H9 (cell line): Measurements from ENCODE around the gene TP73. TPM values are rescaled to one million over a fixed set of nuclear protein-coding genes. Genes with fewer than 3 reads are reported as not detected.

Experiments used
- DNase-seq: peaks from one replicate; pipeline ENCODE4 v3.0.0-alpha.2; 2017
- H2AFZ ChIP-seq: one replicate; pipeline ENCODE4 v1.6.1; 2013; ENCODE audit warnings: mild to moderate bottlenecking, low read length, control low read depth, moderate library complexity
- H2AK5ac ChIP-seq: 2 replicates; pipeline ENCODE4 v1.6.1; 2013; ENCODE audit warnings: low read length, control low read depth, mixed read lengths; ENCODE audit not compliant: insufficient read length
- H2BK120ac ChIP-seq: one replicate; pipeline ENCODE4 v1.6.1; 2013; ENCODE audit warnings: low read depth, mild to moderate bottlenecking, low read length, control low read depth, inconsistent platforms; ENCODE audit not compliant: poor library complexity, severe bottlenecking
- H2BK12ac ChIP-seq: 2 replicates; pipeline ENCODE4 v1.6.1; 2013; ENCODE audit warnings: low read length, control low read depth, mixed read lengths, low read depth; ENCODE audit not compliant: insufficient read length
- H2BK15ac ChIP-seq: 2 replicates; pipeline ENCODE4 v1.6.1; 2013; ENCODE audit warnings: low read depth, low read length, control low read depth
- H2BK20ac ChIP-seq: one replicate; pipeline ENCODE4 v1.6.1; 2013; ENCODE audit warnings: low read depth, mild to moderate bottlenecking, low read length, control low read depth, inconsistent platforms; ENCODE audit not compliant: poor library complexity, severe bottlenecking
- H2BK5ac ChIP-seq: 2 replicates; pipeline ENCODE4 v1.6.1; 2013; ENCODE audit warnings: low read length, control low read depth, mixed read lengths; ENCODE audit not compliant: insufficient read length
- H3K14ac ChIP-seq: 2 replicates; pipeline ENCODE4 v1.6.1; 2013; ENCODE audit warnings: low read length, control low read depth; ENCODE audit not compliant: insufficient read depth
- H3K18ac ChIP-seq: 2 replicates; pipeline ENCODE4 v1.6.1; 2013; ENCODE audit warnings: low read depth, mild to moderate bottlenecking, mixed read lengths, low read length, control low read depth; ENCODE audit not compliant: insufficient read length
- H3K23ac ChIP-seq: 2 replicates; pipeline ENCODE4 v1.6.1; 2013; ENCODE audit warnings: low read length, control low read depth, mixed read lengths, low read depth; ENCODE audit not compliant: insufficient read length
- H3K23me2 ChIP-seq: 2 replicates; pipeline ENCODE4 v1.6.1; 2013; ENCODE audit warnings: low read depth, mild to moderate bottlenecking, mixed read lengths, low read length, control low read depth; ENCODE audit not compliant: insufficient read length, poor library complexity, severe bottlenecking
- H3K27ac ChIP-seq: 2 replicates; pipeline ENCODE4 v1.5.1; 2013; ENCODE audit warnings: low read length, control low read depth, mixed read lengths, low read depth; ENCODE audit not compliant: insufficient read length
- H3K27me3 ChIP-seq: 2 replicates; pipeline ENCODE4 v1.6.1; 2013; ENCODE audit warnings: low read length, control low read depth, inconsistent platforms; ENCODE audit not compliant: insufficient read depth
- H3K4ac ChIP-seq: 2 replicates; pipeline ENCODE4 v1.6.1; 2013; ENCODE audit warnings: low read depth, mild to moderate bottlenecking, control low read depth, inconsistent platforms, low read length, moderate library complexity
- H3K4me1 ChIP-seq: 2 replicates; pipeline ENCODE4 v1.6.1; 2013; ENCODE audit warnings: low read length, control low read depth, inconsistent platforms; ENCODE audit not compliant: insufficient read depth
- H3K4me2 ChIP-seq: 2 replicates; pipeline ENCODE4 v1.6.1; 2013; ENCODE audit warnings: low read length, control low read depth, mixed read lengths; ENCODE audit not compliant: insufficient read length, insufficient read depth
- H3K56ac ChIP-seq: 2 replicates; pipeline ENCODE4 v1.6.1; 2013; ENCODE audit warnings: low read depth, mild to moderate bottlenecking, mixed read lengths, low read length, control low read depth; ENCODE audit not compliant: insufficient read length
- H3K79me1 ChIP-seq: 2 replicates; pipeline ENCODE4 v1.6.1; 2013; ENCODE audit warnings: low read depth, mild to moderate bottlenecking, moderate library complexity, low read length, control low read depth, inconsistent platforms; ENCODE audit not compliant: insufficient read depth, poor library complexity, severe bottlenecking
- H3K79me2 ChIP-seq: 2 replicates; pipeline ENCODE4 v1.6.1; 2013; ENCODE audit warnings: low read length, control low read depth, inconsistent platforms; ENCODE audit not compliant: insufficient read depth
- H3K9ac ChIP-seq: 2 replicates; pipeline ENCODE4 v1.6.1; 2013; ENCODE audit warnings: low read length, control low read depth, mixed read lengths; ENCODE audit not compliant: insufficient read length; ENCODE audit errors: extremely low read depth
- H3K9me3 ChIP-seq: one replicate; pipeline ENCODE4 v1.6.1; 2013; ENCODE audit warnings: low read depth, low read length, inconsistent platforms; ENCODE audit not compliant: control insufficient read depth
- H3T11ph ChIP-seq: one replicate; pipeline ENCODE4 v1.6.1; 2013; ENCODE audit warnings: mild to moderate bottlenecking, low read length, control low read depth, inconsistent platforms
- H4K20me1 ChIP-seq: one replicate; pipeline ENCODE4 v1.6.1; 2013; ENCODE audit not compliant: control insufficient read depth, insufficient read length, insufficient read depth
- H4K5ac ChIP-seq: 2 replicates; pipeline ENCODE4 v1.6.1; 2013; ENCODE audit warnings: low read depth, mild to moderate bottlenecking, mixed read lengths, low read length, control low read depth; ENCODE audit not compliant: insufficient read length
- H4K8ac ChIP-seq: replicated peaks from 2 replicates; pipeline ENCODE4 v1.6.1; 2013; ENCODE audit warnings: low read length, control low read depth, mixed read lengths, low read depth; ENCODE audit not compliant: insufficient read length
- H4K91ac ChIP-seq: 2 replicates; pipeline ENCODE4 v1.6.1; 2013; ENCODE audit warnings: low read depth, mild to moderate bottlenecking, moderate library complexity, mixed read lengths, low read length, control low read depth; ENCODE audit not compliant: insufficient read length
- H3K27ac Mint-ChIP-seq, 3 experiments: 2 replicates in 2 of 3; 3 replicates in 1 of 3; pipeline ENCODE4 v1.8.0; 2020 to 2021; ENCODE audit warnings: mixed read lengths in 3 of 3, mild to moderate bottlenecking in 1 of 3, moderate library complexity in 1 of 3
- H3K27me3 Mint-ChIP-seq: 2 replicates; pipeline ENCODE4 v1.8.0; 2021; ENCODE audit warnings: low read depth, mild to moderate bottlenecking, moderate library complexity, mixed read lengths
- H3K36me3 Mint-ChIP-seq, 3 experiments: 2 replicates in 2 of 3; 3 replicates in 1 of 3; pipeline ENCODE4 v1.8.0; 2020 to 2021; ENCODE audit warnings: low read depth in 3 of 3, mixed read lengths in 3 of 3; ENCODE audit not compliant: insufficient read depth in 1 of 3
- H3K4me1 Mint-ChIP-seq, 2 experiments: 2 replicates each; pipeline ENCODE4 v1.8.0; 2020; ENCODE audit warnings: mixed read lengths in 2 of 2
- H3K4me3 Mint-ChIP-seq, 2 experiments: 2 replicates in 1 of 2; 3 replicates in 1 of 2; pipeline ENCODE4 v1.8.0; 2020 to 2021; ENCODE audit warnings: mild to moderate bottlenecking in 2 of 2, mixed read lengths in 2 of 2, moderate library complexity in 1 of 2
- H3K9me3 Mint-ChIP-seq, 2 experiments: 2 replicates in 1 of 2; 3 replicates in 1 of 2; pipeline ENCODE4 v1.8.0; 2020; ENCODE audit warnings: mild to moderate bottlenecking in 2 of 2, mixed read lengths in 2 of 2, moderate library complexity in 1 of 2
- WGBS: extraction: QIAGEN DNeasy Blood & Tissue Kit; methylation state at CpG from one replicate; pipeline ENCODE4 v1.1.7; 2013; ENCODE audit warnings: missing lambda C conversion rate, low lambda C conversion rate, mixed read lengths; ENCODE audit not compliant: insufficient read length; ENCODE audit errors: extremely low coverage; 5-methylcytosine and 5-hydroxymethylcytosine counted together
- total RNA-seq: library from RNA; stranded (reverse); gene quantifications from 2 replicates; pipeline ENCODE4 v1.2.1, GENCODE V29; 2021
- TF ChIP-seq, protein P1 (sequence below): fragments of 200-600 bp; sonication (generic); conservative IDR thresholded peaks from 3 replicates; pipeline ENCODE4 v1.8.0; 2021; ENCODE audit warnings: antibody characterized with exemption, mild to moderate bottlenecking

TP73 gene
- total RNA-seq, 1 experiment from 2014 or later, result 4.7 TPM

DNA sequence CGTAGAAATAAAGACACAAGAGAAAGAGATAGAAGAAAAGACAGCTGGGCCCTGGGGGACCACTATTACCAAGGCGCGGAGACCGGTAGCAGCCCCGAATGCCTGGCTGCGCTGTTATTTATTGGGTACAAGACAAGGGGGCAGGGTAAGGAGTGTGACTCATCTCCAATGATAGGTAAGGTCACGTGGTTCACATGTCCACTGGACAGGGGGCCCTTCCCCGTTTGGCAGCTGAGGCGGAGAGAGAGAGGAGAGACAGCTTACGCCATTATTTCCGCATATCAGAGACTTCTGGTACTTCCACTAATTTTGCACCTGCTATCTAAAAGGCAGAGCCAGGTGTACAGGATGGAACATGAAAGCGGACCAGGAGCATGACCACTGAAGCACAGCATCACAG is 31.6 kb upstream of the TP73 start:
- Histone ChIP-seq H4K5ac (no peak overlapping the region), H2AFZ (no peak overlapping the region), H3T11ph (no peak overlapping the region), H4K20me1 (no peaks in the 10 kb centered on the region), H3K23ac (no peak overlapping the region), H3K14ac (no peak overlapping the region), H3K27me3 (no peaks in the 10 kb centered on the region), H2BK12ac (no peak overlapping the region), H4K91ac (no peak overlapping the region), H3K4me2 (no peak overlapping the region), H3K79me2 (no peaks in the 10 kb centered on the region), H3K23me2 (peaks cover 9% of the 10 kb centered on the region), H3K9me3 (no peaks in the 10 kb centered on the region), H3K56ac (no peak overlapping the region), H2BK120ac (no peak overlapping the region), H2BK15ac (no peak overlapping the region), H3K9ac (no peak overlapping the region), H3K27ac (no peak overlapping the region), H3K4ac (no peak overlapping the region), H2BK5ac (no peak overlapping the region), H3K4me1 (no peaks in the 10 kb centered on the region), H2AK5ac (no peak overlapping the region), H3K18ac (no peak overlapping the region), H2BK20ac (no peak overlapping the region), H3K79me1 (no peaks in the 10 kb centered on the region), H4K8ac (no peak overlapping the region)
- Mint-ChIP-seq H3K27ac (no peak overlapping the region; a peak in 1 of 7 replicates), H3K4me1 (peaks cover 14 to 18% of the 10 kb centered on the region in 2 experiments), H3K27me3 (peaks cover 22% of the 10 kb centered on the region), H3K9me3 (no peaks in the 10 kb centered on the region), H3K4me3 (no peak overlapping the region; a peak in 1 of 5 replicates), H3K36me3 (no peaks in the 10 kb centered on the region)
- no peak for DNase-seq
- WGBS, result no CpG with 5 or more reads among the region's 12 CpGs
- TF ChIP-seq, protein P1, sequence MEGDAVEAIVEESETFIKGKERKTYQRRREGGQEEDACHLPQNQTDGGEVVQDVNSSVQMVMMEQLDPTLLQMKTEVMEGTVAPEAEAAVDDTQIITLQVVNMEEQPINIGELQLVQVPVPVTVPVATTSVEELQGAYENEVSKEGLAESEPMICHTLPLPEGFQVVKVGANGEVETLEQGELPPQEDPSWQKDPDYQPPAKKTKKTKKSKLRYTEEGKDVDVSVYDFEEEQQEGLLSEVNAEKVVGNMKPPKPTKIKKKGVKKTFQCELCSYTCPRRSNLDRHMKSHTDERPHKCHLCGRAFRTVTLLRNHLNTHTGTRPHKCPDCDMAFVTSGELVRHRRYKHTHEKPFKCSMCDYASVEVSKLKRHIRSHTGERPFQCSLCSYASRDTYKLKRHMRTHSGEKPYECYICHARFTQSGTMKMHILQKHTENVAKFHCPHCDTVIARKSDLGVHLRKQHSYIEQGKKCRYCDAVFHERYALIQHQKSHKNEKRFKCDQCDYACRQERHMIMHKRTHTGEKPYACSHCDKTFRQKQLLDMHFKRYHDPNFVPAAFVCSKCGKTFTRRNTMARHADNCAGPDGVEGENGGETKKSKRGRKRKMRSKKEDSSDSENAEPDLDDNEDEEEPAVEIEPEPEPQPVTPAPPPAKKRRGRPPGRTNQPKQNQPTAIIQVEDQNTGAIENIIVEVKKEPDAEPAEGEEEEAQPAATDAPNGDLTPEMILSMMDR, result no peak
